GM21447 (cell line): ENCODE results near the gene COL18A1.
"Not testable (repeated sequence)": the region's sequence is repeated elsewhere in the genome, so short reads cannot be mapped to it uniquely, and the experiment has no call there.

Experiments
- ATAC-seq: cut with Tn5 transposase; IDR thresholded peaks from one replicate; pipeline ENCODE4 v1.9.1; 2021; ENCODE audit not compliant: unreplicated experiment

Gene COL18A1

DNA sequence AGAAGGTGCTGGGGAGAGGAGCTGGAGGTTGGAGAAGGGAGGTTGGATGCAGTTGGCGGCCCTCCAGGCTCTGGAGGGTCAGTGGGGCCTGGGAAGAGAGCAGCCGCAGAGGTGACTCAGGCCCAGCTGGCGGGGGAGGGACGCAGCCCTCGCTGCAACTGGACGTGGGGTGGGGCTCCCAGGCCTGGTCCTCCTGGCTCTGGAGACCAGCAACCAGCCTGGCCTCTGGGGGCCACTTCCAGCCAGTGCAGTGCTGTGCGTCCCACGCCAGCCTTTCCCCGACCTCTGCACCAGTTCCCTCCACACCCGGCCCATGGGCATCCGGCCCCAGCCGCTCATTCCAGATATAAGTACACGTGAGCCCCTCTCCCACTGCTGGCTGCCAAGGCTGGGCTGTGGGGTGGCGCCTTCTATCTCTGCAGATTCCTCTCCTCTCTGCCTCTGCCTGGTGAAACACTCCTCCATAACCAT lies 38.0 kb upstream of the COL18A1 start:
- no peak for ATAC-seq

- no peak for ATAC-seq
Measured at GRCh38 chr21:45367402-45368351, 37.3 kb upstream of the COL18A1 start.

DNA sequence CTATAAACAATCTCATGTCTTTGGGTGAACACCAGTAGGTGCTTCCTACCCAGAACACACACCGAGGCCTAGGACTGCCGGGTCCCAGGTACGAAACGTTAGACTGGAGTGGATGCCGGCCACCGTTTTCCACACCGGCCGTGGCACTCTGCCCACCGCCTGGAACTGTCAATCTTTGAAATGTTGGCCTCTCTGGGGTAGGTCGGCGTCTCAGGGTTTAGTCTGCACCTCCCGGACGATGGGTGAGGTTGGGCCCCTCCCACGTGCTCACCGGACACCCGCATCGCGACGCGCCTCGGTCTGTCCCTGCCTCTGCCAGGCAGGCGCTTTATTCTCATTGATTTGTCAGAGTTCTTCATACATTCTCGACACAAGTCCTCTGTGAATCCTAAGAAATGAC lies 35.9 kb upstream of the COL18A1 start:
- not testable (repeated sequence) for ATAC-seq

- ATAC-seq: no peak
Measured at GRCh38 chr21:45370575-45370974, 34.4 kb upstream of the COL18A1 start.

DNA sequence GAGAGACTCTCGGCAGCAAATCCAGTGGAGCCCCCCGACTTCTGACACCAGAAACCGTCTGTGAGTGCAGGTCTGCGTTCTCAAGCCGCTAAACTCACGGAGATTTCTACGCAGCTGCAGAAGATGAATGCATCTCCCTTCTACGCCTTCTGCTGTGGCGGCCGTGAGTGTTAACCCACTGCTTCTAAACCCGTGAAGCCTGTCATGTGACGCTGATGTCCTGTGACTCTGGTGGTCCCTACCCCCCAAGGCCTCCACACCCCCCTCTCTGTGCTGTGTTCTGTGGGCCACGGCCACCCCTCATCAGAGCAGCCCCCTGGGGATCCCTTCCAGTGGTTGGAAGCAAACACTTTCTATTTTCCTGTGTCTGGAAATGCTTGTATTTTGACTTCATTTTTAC lies 33.9 kb upstream of the COL18A1 start:
- no peak for ATAC-seq

GRCh38 chr21:45371655-45372054 lies 33.3 kb upstream of the COL18A1 start:
- ATAC-seq: no peak

GRCh38 chr21:45372732-45373355 lies 32.1 kb upstream of the COL18A1 start:
- ATAC-seq: no peak

DNA sequence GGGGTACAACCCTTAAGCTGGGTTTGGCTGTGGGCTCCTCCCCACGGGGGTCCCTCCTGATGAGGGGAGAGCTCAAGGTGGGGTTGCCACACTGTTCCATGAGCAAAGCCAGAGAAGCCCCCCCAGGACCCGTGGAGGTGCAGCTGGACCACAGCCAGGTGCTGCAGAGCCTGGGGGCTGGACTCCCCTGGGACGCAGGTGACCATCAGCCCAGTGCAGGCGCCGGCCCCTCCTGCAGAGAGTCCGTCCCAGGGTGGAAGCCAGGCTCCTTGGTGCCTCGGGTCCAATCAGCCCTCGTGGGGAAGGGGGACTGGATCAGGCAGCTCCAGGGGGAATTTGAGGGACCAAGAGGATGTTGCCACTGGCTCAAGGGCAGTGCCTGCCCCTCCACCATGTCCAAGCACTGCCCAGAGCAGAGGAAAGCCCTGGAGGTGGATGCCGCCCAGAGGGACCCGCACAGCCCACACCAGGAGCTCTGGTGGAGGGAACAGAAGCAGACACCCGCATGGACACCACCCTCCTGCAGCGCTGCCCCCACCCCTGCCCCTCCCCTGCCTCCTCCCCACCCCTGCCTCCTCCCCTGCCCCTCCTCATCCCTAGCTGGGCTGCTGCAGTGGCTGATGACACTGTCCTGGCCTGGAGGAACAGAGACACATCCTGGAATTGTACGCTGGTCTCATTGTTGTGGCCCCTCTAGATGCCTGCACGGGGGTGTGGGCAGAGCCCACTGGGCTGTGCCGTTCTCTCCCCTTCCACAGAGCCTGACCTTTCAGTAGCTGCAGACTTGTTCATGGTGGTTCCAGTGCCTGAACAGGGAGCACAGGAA lies 30.8 kb upstream of the COL18A1 start:
- ATAC-seq: no peak

DNA sequence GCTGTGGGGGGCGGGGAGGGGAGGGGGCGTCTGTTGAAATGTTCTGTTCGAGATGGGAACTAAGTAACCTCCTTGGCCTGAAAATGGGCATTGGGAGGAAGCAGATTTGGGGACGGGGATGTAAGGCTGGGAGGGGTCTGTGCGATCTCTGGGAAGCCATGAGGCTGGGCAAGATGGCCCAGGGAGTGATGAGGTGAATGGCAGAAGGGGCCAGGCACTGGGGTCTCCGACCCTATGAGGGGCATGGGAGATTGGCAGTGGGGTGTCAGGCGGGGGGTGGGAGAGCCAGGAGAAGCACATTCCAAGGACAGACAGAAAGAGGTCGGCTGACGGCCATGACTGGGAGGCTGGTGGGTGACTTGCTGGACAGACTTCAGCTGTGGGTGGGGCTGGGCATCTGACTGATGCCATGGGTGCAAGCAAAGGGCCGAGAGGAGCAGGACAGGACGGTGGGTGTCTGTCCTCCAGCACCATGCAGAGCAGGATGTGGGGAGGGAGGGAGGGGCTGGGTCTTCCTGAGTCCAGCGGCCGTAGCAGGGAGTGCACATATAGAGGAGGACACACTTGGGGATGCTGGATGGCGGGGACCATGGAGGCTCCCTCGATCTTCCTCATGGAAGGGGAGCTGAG lies 30.0 kb upstream of the COL18A1 start:
- ATAC-seq: no peak

GRCh38 chr21:45376459-45377324 lies 28.3 kb upstream of the COL18A1 start:
- ATAC-seq: no peak

- ATAC-seq: no peak
Measured at GRCh38 chr21:45377325-45377709, 27.6 kb upstream of the COL18A1 start.

- no peak for ATAC-seq
Measured at GRCh38 chr21:45377866-45378257, 27.1 kb upstream of the COL18A1 start.

DNA sequence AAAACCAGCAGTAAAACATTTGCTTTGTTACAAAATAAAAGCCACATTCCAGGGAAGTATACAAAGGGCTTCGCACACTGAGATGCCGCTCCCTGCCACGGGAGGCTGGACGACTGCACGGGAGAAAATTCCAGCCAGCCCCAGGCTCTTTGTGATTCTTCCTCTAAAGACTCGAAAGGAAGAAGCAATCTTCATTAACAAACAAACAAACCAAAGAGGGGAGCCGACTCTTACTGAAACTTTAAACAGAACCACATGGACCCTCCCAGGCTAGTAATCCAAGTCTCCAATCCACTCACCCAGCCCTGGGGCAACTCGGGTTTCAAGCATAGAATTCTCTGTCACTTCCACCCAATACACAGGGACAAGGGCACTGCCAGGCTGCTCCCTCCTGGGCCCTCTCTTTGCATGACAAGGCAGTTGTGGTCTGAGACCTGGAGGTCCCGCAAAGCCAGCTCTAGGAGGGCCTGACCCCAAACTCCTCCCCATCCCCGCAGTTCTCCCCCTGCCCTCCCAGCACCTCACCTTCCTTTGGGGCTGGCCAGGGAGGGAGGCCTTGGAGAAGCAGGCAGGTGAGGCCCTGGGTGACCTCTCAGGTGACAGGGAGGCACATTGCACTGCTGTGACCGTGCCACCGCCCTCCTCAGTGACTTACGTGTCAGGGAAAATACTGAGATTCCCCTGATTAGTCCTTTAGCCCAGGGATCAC lies 26.6 kb upstream of the COL18A1 start:
- ATAC-seq: no peak

GRCh38 chr21:45379171-45379900 lies 25.6 kb upstream of the COL18A1 start:
- ATAC-seq: no peak

DNA sequence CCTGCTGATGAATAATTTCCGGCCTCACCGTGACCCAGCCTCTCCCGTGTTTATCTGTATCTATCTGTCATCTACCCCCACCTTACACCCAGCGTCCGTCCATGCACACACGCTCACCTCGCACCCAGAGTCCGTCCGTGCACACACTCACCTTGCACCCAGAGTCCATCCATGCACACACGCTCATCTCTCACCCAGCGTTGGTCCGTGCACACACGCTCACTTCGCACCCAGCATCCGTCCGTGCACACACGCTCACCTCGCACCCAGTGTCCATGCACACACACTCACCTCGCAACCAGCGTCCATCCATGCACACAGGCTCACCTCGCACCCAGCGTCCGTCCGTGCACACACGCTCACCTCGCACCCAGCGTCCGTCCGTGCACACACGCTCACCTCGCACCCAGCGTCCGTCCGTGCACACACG lies 25.0 kb upstream of the COL18A1 start:
- ATAC-seq: no peak

- no peak for ATAC-seq
Measured at GRCh38 chr21:45380566-45380965, 24.4 kb upstream of the COL18A1 start.

GRCh38 chr21:45381036-45381787 lies 23.8 kb upstream of the COL18A1 start:
- ATAC-seq: no peak
